HT-29 (cell line): ENCODE results near the gene CELF5. TPM values are rescaled to one million over a fixed set of nuclear protein-coding genes. Genes with fewer than 3 reads are reported as not detected.
A peak's percentile ranks its signal among the peaks of the same experiment; 100 is the strongest.
"Not testable (repeated sequence)": the region's sequence is repeated elsewhere in the genome, so short reads cannot be mapped to it uniquely, and the experiment has no call there.

Source experiments
- DNase-seq: peaks from one replicate; pipeline ENCODE4 v3.0.0-alpha.2; 2015; ENCODE audit warnings: low spot score
- total RNA-seq: library from RNA; depleted of rRNA; stranded (reverse); fragments of >200 nt; shearing (Covaris generic); gene quantifications from 2 replicates; pipeline ENCODE4 v1.2.3, GENCODE V29; 2014

The CELF5 gene
- total RNA-seq, 1 experiment from 2014 or later, result 0.53 TPM

GRCh38 chr19:3291644-3292043 lies 67.2 kb downstream of the CELF5 start:
- no peak for DNase-seq

GRCh38 chr19:3292958-3293529 lies 68.6 kb downstream of the CELF5 start:
- DNase-seq, result no peak

GRCh38 chr19:3293560-3293959 lies 69.1 kb downstream of the CELF5 start:
- no peak for DNase-seq

GRCh38 chr19:3294080-3294850 lies 69.8 kb downstream of the CELF5 start:
- no peak for DNase-seq

- DNase-seq, result no peak
Measured at GRCh38 chr19:3295581-3295980, 71.1 kb downstream of the CELF5 start.

GRCh38 chr19:3296034-3296433 lies 71.6 kb downstream of the CELF5 start:
- DNase-seq, result no peak

GRCh38 chr19:3296446-3296845 lies 72.0 kb downstream of the CELF5 start:
- no peak for DNase-seq

- DNase-seq, result no peak
Measured at GRCh38 chr19:3298853-3299449, 74.5 kb downstream of the CELF5 start.

- not testable (repeated sequence) for DNase-seq
Measured at GRCh38 chr19:3300566-3300965, 76.1 kb downstream of the CELF5 start.

- DNase-seq, result peak; percentile 19
Measured at GRCh38 chr19:3302755-3303154, 78.3 kb downstream of the CELF5 start.

GRCh38 chr19:3304871-3305423 lies 80.5 kb downstream of the CELF5 start:
- DNase-seq, result peak; percentile 74

- no peak for DNase-seq
Measured at GRCh38 chr19:3309724-3310123, 85.3 kb downstream of the CELF5 start.

- no peak for DNase-seq
Measured at GRCh38 chr19:3310280-3310679, 85.8 kb downstream of the CELF5 start.

GRCh38 chr19:3310711-3311110 lies 86.2 kb downstream of the CELF5 start:
- DNase-seq, result no peak

GRCh38 chr19:3313199-3313575 lies 88.7 kb downstream of the CELF5 start:
- DNase-seq, result no peak

GRCh38 chr19:3314962-3315675 lies 90.7 kb downstream of the CELF5 start:
- DNase-seq, result no peak

GRCh38 chr19:3315676-3315973 lies 91.2 kb downstream of the CELF5 start:
- DNase-seq, result no peak

- no peak for DNase-seq
Measured at GRCh38 chr19:3316132-3316648, 91.7 kb downstream of the CELF5 start.

- no peak for DNase-seq
Measured at GRCh38 chr19:3316659-3317207, 92.3 kb downstream of the CELF5 start.

GRCh38 chr19:3319643-3320353 lies 95.3 kb downstream of the CELF5 start:
- no peak for DNase-seq

GRCh38 chr19:3320354-3320670 lies 95.9 kb downstream of the CELF5 start:
- DNase-seq, result no peak
